ENCODE data around the gene SYT7.

- no peak for TF ChIP-seq POLR2A (IDR thresholded peaks at IDR 0.05)
- no peak for TF ChIP-seq CTCF (IDR thresholded peaks at IDR 0.05)
Observed at GRCh38 chr11:61628662-61628970, 47.7 kb upstream of the SYT7 start.
